H9 (cell line): ENCODE measurements around the gene KCNJ11. TPM values are rescaled to one million over a fixed set of nuclear protein-coding genes. Genes with fewer than 3 reads are reported as not detected.

Source experiments
- DNase-seq: peaks from one replicate; pipeline ENCODE4 v3.0.0-alpha.2; 2017
- H2AFZ ChIP-seq: one replicate; pipeline ENCODE4 v1.6.1; 2013; ENCODE audit warnings: mild to moderate bottlenecking, low read length, control low read depth, moderate library complexity
- H2AK5ac ChIP-seq: 2 replicates; pipeline ENCODE4 v1.6.1; 2013; ENCODE audit warnings: low read length, control low read depth, mixed read lengths; ENCODE audit not compliant: insufficient read length
- H2BK120ac ChIP-seq: one replicate; pipeline ENCODE4 v1.6.1; 2013; ENCODE audit warnings: low read depth, mild to moderate bottlenecking, low read length, control low read depth, inconsistent platforms; ENCODE audit not compliant: poor library complexity, severe bottlenecking
- H2BK12ac ChIP-seq: 2 replicates; pipeline ENCODE4 v1.6.1; 2013; ENCODE audit warnings: low read length, control low read depth, mixed read lengths, low read depth; ENCODE audit not compliant: insufficient read length
- H2BK15ac ChIP-seq: 2 replicates; pipeline ENCODE4 v1.6.1; 2013; ENCODE audit warnings: low read depth, low read length, control low read depth
- H2BK20ac ChIP-seq: one replicate; pipeline ENCODE4 v1.6.1; 2013; ENCODE audit warnings: low read depth, mild to moderate bottlenecking, low read length, control low read depth, inconsistent platforms; ENCODE audit not compliant: poor library complexity, severe bottlenecking
- H2BK5ac ChIP-seq: 2 replicates; pipeline ENCODE4 v1.6.1; 2013; ENCODE audit warnings: low read length, control low read depth, mixed read lengths; ENCODE audit not compliant: insufficient read length
- H3K14ac ChIP-seq: 2 replicates; pipeline ENCODE4 v1.6.1; 2013; ENCODE audit warnings: low read length, control low read depth; ENCODE audit not compliant: insufficient read depth
- H3K18ac ChIP-seq: 2 replicates; pipeline ENCODE4 v1.6.1; 2013; ENCODE audit warnings: low read depth, mild to moderate bottlenecking, mixed read lengths, low read length, control low read depth; ENCODE audit not compliant: insufficient read length
- H3K23ac ChIP-seq: 2 replicates; pipeline ENCODE4 v1.6.1; 2013; ENCODE audit warnings: low read length, control low read depth, mixed read lengths, low read depth; ENCODE audit not compliant: insufficient read length
- H3K23me2 ChIP-seq: 2 replicates; pipeline ENCODE4 v1.6.1; 2013; ENCODE audit warnings: low read depth, mild to moderate bottlenecking, mixed read lengths, low read length, control low read depth; ENCODE audit not compliant: insufficient read length, poor library complexity, severe bottlenecking
- H3K27ac ChIP-seq: 2 replicates; pipeline ENCODE4 v1.5.1; 2013; ENCODE audit warnings: low read length, control low read depth, mixed read lengths, low read depth; ENCODE audit not compliant: insufficient read length
- H3K27me3 ChIP-seq: 2 replicates; pipeline ENCODE4 v1.6.1; 2013; ENCODE audit warnings: low read length, control low read depth, inconsistent platforms; ENCODE audit not compliant: insufficient read depth
- H3K4ac ChIP-seq: 2 replicates; pipeline ENCODE4 v1.6.1; 2013; ENCODE audit warnings: low read depth, mild to moderate bottlenecking, control low read depth, inconsistent platforms, low read length, moderate library complexity
- H3K4me1 ChIP-seq: 2 replicates; pipeline ENCODE4 v1.6.1; 2013; ENCODE audit warnings: low read length, control low read depth, inconsistent platforms; ENCODE audit not compliant: insufficient read depth
- H3K4me2 ChIP-seq: 2 replicates; pipeline ENCODE4 v1.6.1; 2013; ENCODE audit warnings: low read length, control low read depth, mixed read lengths; ENCODE audit not compliant: insufficient read length, insufficient read depth
- H3K56ac ChIP-seq: 2 replicates; pipeline ENCODE4 v1.6.1; 2013; ENCODE audit warnings: low read depth, mild to moderate bottlenecking, mixed read lengths, low read length, control low read depth; ENCODE audit not compliant: insufficient read length
- H3K79me1 ChIP-seq: 2 replicates; pipeline ENCODE4 v1.6.1; 2013; ENCODE audit warnings: low read depth, mild to moderate bottlenecking, moderate library complexity, low read length, control low read depth, inconsistent platforms; ENCODE audit not compliant: insufficient read depth, poor library complexity, severe bottlenecking
- H3K79me2 ChIP-seq: 2 replicates; pipeline ENCODE4 v1.6.1; 2013; ENCODE audit warnings: low read length, control low read depth, inconsistent platforms; ENCODE audit not compliant: insufficient read depth
- H3K9ac ChIP-seq: 2 replicates; pipeline ENCODE4 v1.6.1; 2013; ENCODE audit warnings: low read length, control low read depth, mixed read lengths; ENCODE audit not compliant: insufficient read length; ENCODE audit errors: extremely low read depth
- H3K9me3 ChIP-seq: one replicate; pipeline ENCODE4 v1.6.1; 2013; ENCODE audit warnings: low read depth, low read length, inconsistent platforms; ENCODE audit not compliant: control insufficient read depth
- H3T11ph ChIP-seq: one replicate; pipeline ENCODE4 v1.6.1; 2013; ENCODE audit warnings: mild to moderate bottlenecking, low read length, control low read depth, inconsistent platforms
- H4K20me1 ChIP-seq: one replicate; pipeline ENCODE4 v1.6.1; 2013; ENCODE audit not compliant: control insufficient read depth, insufficient read length, insufficient read depth
- H4K5ac ChIP-seq: 2 replicates; pipeline ENCODE4 v1.6.1; 2013; ENCODE audit warnings: low read depth, mild to moderate bottlenecking, mixed read lengths, low read length, control low read depth; ENCODE audit not compliant: insufficient read length
- H4K8ac ChIP-seq: replicated peaks from 2 replicates; pipeline ENCODE4 v1.6.1; 2013; ENCODE audit warnings: low read length, control low read depth, mixed read lengths, low read depth; ENCODE audit not compliant: insufficient read length
- H4K91ac ChIP-seq: 2 replicates; pipeline ENCODE4 v1.6.1; 2013; ENCODE audit warnings: low read depth, mild to moderate bottlenecking, moderate library complexity, mixed read lengths, low read length, control low read depth; ENCODE audit not compliant: insufficient read length
- H3K27ac Mint-ChIP-seq, 3 experiments: 2 replicates in 2 of 3; 3 replicates in 1 of 3; pipeline ENCODE4 v1.8.0; 2020 to 2021; ENCODE audit warnings: mixed read lengths in 3 of 3, mild to moderate bottlenecking in 1 of 3, moderate library complexity in 1 of 3
- H3K27me3 Mint-ChIP-seq: 2 replicates; pipeline ENCODE4 v1.8.0; 2021; ENCODE audit warnings: low read depth, mild to moderate bottlenecking, moderate library complexity, mixed read lengths
- H3K36me3 Mint-ChIP-seq, 3 experiments: 2 replicates in 2 of 3; 3 replicates in 1 of 3; pipeline ENCODE4 v1.8.0; 2020 to 2021; ENCODE audit warnings: low read depth in 3 of 3, mixed read lengths in 3 of 3; ENCODE audit not compliant: insufficient read depth in 1 of 3
- H3K4me1 Mint-ChIP-seq, 2 experiments: 2 replicates each; pipeline ENCODE4 v1.8.0; 2020; ENCODE audit warnings: mixed read lengths in 2 of 2
- H3K4me3 Mint-ChIP-seq, 2 experiments: 2 replicates in 1 of 2; 3 replicates in 1 of 2; pipeline ENCODE4 v1.8.0; 2020 to 2021; ENCODE audit warnings: mild to moderate bottlenecking in 2 of 2, mixed read lengths in 2 of 2, moderate library complexity in 1 of 2
- H3K9me3 Mint-ChIP-seq, 2 experiments: 2 replicates in 1 of 2; 3 replicates in 1 of 2; pipeline ENCODE4 v1.8.0; 2020; ENCODE audit warnings: mild to moderate bottlenecking in 2 of 2, mixed read lengths in 2 of 2, moderate library complexity in 1 of 2
- CTCF ChIP-seq: fragments of 200-600 bp; sonication (generic); conservative IDR thresholded peaks from 3 replicates; pipeline ENCODE4 v1.8.0; 2021; ENCODE audit warnings: antibody characterized with exemption, mild to moderate bottlenecking
- WGBS: extraction: QIAGEN DNeasy Blood & Tissue Kit; methylation state at CpG from one replicate; pipeline ENCODE4 v1.1.7; 2013; ENCODE audit warnings: missing lambda C conversion rate, low lambda C conversion rate, mixed read lengths; ENCODE audit not compliant: insufficient read length; ENCODE audit errors: extremely low coverage; 5-methylcytosine and 5-hydroxymethylcytosine counted together
- total RNA-seq: library from RNA; stranded (reverse); gene quantifications from 2 replicates; pipeline ENCODE4 v1.2.1, GENCODE V29; 2021

KCNJ11 gene
- total RNA-seq, 1 experiment from 2014 or later, result 2.3 TPM

DNA sequence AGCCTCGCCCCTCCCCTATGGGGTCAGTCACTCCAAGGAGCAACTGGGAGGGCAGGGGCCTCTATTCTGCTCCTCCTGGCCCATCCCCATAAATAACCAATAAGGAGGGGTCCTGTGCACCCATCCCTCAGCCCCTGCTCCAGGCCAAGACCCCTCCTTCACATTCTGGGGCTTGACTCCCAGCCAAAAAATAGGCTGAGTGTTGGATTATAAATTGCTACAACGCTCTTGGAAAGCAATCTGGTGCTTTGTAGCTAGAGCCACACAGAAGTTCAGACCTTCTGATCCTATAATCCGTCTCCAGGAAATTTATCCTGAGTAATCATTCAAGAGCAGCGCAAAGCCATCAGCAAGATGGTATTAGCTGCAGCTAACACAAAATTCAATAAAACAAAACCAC is 45.6 kb upstream of the KCNJ11 start:
- no peak for DNase-seq
- no peak overlapping the region for H2AK5ac ChIP-seq
- no peaks in the 10 kb centered on the region; a peak in 1 of 7 replicates for H3K36me3 Mint-ChIP-seq
- no peaks in the 10 kb centered on the region for H4K20me1 ChIP-seq
- no peaks in the 10 kb centered on the region for H3K79me2 ChIP-seq
- no peak overlapping the region for H3K18ac ChIP-seq
- H3K27ac ChIP-seq, result no peak overlapping the region
- no peaks in the 10 kb centered on the region for H3K9me3 ChIP-seq
- H3K9me3 Mint-ChIP-seq, result no peaks in the 10 kb centered on the region
- H2BK120ac ChIP-seq, result no peak overlapping the region
- peaks cover 6% of the 10 kb centered on the region; the same call in 1 of the 2 replicates for H3K27me3 ChIP-seq
- no peak overlapping the region for H3K4me3 Mint-ChIP-seq
- no peak overlapping the region for H3K56ac ChIP-seq
- no peaks in the 10 kb centered on the region; the same call in 1 of the 2 replicates for H3K4me1 ChIP-seq
- no peak overlapping the region for H2BK15ac ChIP-seq
- no peak overlapping the region for H3K27ac Mint-ChIP-seq
- H3K23ac ChIP-seq, result no peak overlapping the region
- H2BK5ac ChIP-seq, result no peak overlapping the region
- H3T11ph ChIP-seq, result no peak overlapping the region
- H3K14ac ChIP-seq, result no peak overlapping the region
- H3K27me3 Mint-ChIP-seq, result peaks cover 35% of the 10 kb centered on the region
- H2AFZ ChIP-seq, result no peak overlapping the region
- H3K4me1 Mint-ChIP-seq, result peaks cover 11% of the 10 kb centered on the region in 2 experiments
- TF ChIP-seq CTCF, result no peak
- WGBS, result no CpG with 5 or more reads among the region's 4 CpGs
- no peak overlapping the region for H2BK12ac ChIP-seq
- H2BK20ac ChIP-seq, result no peak overlapping the region
- H3K4me2 ChIP-seq, result no peak overlapping the region
- H3K4ac ChIP-seq, result no peak overlapping the region
- no peak overlapping the region for H4K5ac ChIP-seq
- H3K23me2 ChIP-seq, result no peaks in the 10 kb centered on the region
- H3K9ac ChIP-seq, result no peak overlapping the region
- H3K79me1 ChIP-seq, result no peaks in the 10 kb centered on the region
- no peak overlapping the region for H4K91ac ChIP-seq
- H4K8ac ChIP-seq, result no peak overlapping the region
